ENCODE data around the gene MAP3K19.
"Not testable (repeated sequence)": the region's sequence is repeated elsewhere in the genome, so short reads cannot be mapped to it uniquely, and the experiment has no call there.

MAP3K19 gene

DNA sequence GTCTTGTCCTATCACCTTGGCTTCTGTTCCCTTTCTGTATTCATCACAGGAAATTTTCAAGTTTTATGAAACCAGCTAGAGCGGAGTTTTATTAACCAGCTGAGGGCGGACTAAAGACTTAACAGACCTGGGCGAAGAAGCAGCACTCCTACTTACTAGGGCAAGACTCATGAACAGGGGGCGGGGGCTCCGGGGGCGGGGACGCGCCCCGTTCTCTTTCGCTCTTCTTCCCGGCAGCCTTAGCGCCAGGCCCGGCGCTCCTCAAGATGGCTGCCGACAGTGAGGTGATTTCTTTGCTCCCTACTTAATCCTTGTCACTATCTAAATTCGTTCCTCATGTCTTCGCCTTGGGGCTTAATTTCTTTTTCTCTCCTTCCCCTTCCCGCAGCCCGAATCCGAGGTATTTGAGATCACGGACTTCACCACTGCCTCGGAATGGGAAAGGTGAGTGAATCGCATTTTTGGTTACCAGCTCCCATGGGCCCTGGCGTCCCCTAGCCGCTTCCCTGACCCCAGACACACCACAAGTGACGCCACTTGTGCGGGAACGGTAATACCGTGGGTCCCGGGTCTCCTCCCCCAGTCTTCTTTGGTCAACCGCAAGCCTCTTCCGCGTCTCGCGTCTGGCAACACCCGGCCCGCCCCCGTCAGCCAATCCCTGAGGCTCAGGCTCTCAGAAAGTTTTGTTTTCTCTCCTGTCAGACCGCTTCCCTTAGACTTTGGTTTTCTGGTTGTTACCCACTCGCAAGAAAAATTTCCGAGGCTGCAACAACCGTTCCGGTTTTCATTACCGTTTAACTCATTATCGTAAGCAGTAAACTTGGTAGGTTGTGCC lies 5.0 kb upstream of the MAP3K19 start, which contains the start of gene RAB3GAP1:
Gene RAB3GAP1, plus strand, starts transcription at position 251 of the 835 bp plus-strand sequence. Its CDS starts 16 bp downstream, at position 267.
- DNase-seq = peak; percentile 94

DNA sequence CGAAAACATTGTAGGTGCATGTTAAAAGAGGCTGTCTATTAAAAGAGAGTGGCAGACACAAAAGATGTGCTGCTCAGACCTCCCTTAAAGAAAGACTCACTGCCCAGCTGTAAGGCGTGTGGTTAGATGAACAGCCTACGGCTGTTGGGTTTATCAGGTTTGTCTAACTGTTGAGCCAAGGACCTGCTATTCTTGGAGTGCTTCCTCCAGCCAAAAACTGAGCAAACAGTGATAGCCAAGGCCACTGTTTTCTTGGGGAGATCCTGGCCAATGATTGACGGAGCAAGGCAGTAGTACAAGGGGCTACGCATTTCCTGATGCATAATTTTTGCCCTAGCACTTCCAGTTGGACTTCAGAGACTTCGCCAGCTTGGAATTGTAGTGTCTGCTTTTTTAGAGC lies 3.4 kb upstream of the MAP3K19 start:
- no peak for DNase-seq

DNA sequence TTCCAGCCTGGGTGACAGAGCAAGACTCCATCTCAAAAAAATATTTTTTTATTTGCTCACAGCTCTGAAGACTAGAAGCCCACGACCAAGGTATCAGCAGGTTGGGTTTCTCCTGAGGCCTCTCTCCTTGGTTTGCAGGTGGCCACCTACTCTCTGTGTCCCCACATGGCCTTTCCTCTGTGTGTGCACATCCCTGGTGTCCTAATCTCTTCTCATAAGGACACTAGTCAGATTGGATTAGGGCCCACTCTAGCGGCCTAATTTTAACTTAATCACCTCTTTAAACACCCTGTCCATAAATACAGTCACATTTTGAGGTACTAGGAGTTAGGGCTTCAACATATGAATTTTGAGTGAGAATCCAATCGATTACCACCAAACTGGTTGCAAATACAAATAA lies 2.9 kb upstream of the MAP3K19 start:
- no peak for DNase-seq

DNA sequence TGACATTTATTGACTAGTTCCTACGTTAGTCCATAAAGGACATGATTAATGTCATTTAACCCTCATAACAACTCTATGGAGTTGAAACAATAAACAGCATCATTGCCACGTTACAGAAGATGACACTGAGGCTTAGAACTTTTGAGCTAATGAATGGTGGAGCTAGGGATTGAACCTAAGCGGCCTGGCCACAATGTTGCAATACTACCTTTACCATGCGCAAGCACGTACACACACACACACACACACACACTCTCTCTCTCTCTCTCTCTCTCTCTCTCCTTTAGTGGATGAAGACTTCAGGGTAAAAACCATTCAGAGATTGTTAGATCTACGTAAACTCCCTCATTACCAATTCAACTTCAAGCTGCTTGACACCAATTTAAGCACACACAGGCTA lies 875 bp upstream of the MAP3K19 start:
- no peak for DNase-seq

DNA sequence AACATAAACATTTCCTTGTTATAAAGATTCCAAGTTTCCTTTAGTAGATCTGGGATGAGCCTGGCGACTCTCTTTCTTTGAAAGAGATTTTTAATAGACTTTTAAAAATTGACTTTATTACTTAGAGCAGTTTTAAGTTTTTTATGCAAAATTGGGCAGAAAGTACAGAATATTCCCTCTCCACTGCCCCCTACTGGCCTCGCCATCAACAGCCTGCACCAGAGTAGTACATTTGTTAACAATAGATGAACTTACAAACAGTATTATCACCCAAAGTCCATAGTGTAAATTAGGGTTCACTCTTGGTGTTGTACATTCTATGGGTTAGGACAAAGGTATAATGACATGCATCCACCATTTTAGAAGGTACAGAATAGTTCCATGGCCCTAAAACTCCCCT lies 3.9 kb downstream of the MAP3K19 start:
- peak; percentile 21 for DNase-seq

DNA sequence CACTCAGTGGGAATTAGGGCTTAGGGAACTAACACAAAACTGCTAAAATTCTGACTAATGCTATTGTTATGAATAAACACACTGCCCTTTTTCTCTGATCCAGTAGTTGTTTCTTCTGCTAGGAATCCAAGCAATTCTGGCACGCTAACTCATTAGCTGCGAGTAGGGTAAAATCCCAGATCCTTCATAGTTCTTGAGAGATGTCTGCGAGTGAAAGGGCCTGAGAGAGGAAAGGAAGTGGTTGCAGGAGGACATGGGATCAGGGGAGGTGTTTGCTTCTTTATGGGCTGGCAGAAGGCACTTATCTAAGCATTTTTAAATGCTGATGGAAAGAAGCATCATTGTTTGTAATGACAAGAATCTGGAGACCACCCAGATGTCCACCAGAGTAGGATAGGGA lies 9.4 kb downstream of the MAP3K19 start:
- no peak for DNase-seq

DNA sequence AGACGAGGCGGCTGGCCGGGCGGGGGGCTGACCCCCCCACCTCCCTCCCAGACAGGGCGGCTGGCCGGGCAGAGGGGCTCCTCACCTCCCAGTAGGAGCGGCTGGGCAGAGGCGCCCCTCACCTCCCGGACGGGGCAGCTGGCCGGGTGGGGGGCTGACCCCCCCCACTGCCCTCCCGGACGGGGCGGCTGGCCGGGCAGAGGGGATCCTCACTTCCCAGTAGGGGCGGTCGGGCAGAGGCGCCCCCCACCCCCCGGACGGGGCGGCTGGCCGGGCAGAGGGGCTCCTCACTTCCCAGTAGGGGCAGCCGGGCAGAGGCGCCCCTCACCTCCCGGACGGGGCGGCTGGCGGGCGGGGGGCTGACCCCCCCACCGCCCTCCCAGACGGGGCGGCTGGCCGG lies 14.0 kb downstream of the MAP3K19 start:
- not testable (repeated sequence) for DNase-seq

DNA sequence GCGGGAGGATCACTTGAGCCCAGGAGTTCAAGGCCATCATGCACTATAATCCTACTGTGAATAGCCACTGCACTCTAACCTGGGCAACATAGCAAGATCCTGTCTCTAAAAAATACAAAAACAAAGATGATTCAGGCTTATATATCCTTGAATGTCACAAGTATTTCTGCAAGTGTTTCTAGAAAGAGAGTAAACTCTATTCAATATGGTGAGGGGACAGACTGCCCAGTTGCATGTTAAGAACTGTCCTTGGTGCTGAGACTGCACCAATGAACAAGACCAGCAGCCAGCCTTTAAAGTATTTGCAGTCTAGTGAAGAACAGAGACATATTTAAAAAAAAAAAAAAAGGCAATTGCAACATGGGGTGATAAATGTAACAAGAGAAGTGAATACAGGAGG lies 16.4 kb downstream of the MAP3K19 start:
- DNase-seq = no peak

DNA sequence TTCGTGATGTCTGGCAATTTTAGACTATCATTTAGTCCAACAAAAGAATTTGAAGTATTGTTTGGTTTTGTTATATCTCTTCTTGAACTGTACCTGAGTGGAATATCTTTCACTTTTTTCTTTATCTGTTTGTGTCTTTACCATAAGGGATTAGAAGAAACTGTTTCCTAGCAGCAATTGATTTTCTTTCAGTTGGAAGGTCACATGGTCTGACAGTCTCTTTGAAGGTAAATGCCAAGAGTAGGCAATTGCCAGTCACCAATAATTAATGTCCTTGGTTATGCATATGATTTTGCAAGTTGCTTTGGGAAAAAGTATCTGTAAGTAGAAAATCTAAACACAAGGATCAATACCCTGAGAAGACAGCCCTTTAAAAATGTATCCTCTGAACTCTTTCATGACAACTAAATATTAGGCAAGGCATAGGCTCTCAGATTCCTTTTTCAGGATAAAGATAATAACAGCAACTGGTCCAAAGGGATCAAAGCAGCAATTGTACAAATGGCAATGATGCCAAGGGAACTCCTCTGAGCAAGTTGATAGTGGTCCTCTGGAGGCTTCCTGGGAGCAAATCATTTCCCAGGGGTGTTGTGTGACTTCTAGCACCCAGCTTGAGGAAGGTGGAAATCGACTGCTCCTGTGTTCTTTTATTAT lies 17.6 kb downstream of the MAP3K19 start:
- DNase-seq = no peak

DNA sequence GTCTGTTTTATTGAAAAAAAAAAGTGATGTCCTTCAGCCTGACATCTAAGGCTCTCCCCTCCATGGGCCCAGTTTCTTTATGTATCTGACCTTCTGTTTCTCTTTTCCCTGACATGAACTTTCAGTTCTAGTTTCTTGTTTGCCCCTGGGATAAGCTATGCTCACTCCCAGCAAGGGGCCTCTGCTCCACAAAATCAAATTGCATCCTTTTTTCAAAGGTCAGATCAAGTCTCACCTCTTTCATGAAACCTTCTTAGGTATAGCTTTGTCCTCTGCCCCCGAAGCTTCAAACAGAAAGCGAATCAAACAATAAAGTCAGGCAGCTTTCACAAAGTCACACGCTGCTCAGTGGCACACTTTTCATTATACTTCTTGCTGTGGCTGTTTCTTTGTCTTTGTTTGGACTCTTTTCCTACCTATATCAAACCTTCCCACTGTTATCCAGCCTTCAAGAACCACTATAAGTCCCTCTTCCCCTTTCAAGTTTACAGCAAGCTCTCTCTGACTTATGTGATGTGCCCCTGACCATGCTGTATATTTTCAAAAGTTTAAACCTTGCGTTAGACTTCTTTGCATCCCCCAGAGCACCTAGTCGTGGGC lies 23.3 kb downstream of the MAP3K19 start:
- DNase-seq = no peak

DNA sequence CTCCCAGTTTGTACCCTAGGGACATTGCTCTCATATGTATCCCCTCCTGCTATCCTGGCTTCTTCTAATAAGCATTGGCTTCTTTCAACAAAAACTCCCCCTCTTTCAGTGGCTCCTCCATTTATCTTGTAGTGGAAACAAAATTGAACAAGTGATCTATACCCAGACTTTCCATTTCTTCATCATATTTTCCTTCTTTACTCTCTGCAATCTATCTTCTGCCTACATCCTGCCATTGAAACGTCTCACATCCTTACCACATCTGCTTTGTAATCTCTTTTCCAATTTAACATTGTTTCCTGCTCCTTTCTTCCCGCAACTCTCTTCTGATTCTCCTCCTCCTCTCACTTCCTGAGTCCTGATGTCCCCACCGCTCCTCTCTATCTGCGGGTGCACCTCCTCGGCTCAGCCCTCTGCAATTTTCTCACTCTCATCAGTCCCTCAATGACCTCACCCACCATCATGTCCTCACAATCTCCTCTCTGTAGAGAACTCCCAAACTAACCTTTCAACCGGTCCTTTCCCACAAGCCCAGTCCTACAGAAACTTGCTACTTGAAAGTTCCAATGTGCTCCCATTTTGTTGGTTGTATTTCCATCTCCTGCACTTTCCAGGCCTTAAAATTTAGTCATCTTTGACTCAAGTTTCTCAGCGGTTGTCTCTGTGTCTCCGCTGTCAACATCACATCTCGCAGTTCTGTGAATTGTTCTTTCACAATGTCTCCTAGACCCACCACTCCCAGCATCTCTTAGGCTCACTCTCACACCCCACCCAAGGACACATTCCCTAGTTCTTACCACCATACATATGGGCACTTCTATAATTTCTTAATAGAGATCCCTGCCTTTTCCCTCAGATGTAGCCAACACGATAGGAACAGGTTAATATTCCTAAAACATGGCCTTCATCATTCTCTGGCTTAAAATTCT lies 24.0 kb downstream of the MAP3K19 start:
- no peak for DNase-seq

DNA sequence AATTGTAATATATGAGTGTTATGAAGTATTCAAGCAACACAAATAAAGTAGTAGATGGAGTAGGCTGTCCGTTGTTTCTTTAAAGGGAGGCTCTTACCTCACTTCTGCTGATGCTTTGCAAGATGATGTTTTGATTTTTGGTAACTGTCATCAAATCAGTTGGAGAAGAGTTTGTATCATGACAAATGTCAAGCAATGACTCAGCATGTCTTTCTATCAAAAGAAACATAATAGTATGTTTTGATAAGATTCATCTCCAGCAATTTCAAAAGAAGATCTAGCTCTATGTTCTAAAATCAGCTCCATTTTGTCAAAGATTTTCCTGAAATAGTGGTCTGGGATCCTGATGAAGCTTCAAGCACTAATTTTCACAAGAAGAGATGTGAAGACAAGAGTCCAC lies 25.6 kb downstream of the MAP3K19 start:
- DNase-seq = no peak

DNA sequence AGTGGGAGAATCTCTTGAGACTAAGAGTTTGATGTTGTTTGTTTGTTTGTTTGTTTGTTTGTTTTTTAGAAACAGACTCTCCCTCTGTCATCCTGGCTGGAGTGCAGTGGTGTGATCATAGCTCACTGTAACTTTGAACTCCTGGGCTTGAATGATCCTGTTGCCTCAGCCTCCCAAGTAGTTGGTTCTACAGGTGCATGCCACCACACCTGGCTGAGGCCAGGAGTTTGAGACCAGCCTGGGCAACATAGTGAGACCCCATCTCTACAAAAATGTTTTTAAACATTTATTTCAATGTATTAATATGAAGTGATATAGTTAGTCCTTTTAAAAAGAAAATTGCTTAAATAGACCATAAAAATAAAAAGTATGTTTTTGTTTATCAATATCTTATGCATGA lies 35.6 kb downstream of the MAP3K19 start:
- no peak for DNase-seq

DNA sequence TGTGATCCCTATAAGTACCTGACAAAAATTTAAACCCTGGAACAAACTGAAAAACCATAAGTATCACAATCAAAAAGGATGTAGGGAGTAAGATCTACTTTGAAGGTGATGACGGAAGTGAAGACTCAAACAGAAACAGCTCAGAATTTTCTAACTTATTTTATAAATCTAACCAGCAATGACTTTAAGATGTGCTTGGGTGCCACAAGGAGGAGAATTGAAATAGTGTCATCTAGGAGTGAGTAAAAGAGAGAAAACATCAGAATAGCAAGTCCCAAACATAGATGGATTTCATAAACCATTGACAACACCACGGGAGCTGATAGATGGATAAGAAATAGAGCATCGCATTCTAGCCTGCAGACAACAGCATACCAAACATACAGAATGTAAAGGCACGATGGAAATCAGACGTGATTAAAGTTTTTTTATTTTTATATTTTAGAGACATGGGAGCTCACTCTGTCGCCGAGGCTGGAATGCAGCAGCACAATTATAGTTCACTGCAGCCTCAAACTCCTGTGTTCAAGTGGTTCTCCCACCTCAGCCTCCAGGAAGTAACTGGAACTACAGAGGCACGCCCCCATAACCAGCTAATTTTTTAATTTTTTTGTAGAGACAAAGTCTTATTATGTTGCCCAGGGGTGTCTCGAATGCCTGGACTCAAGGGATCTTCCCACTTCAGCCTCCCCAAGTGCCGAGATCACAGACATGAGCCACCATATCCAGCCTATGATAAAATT lies 36.9 kb downstream of the MAP3K19 start:
- DNase-seq = no peak

DNA sequence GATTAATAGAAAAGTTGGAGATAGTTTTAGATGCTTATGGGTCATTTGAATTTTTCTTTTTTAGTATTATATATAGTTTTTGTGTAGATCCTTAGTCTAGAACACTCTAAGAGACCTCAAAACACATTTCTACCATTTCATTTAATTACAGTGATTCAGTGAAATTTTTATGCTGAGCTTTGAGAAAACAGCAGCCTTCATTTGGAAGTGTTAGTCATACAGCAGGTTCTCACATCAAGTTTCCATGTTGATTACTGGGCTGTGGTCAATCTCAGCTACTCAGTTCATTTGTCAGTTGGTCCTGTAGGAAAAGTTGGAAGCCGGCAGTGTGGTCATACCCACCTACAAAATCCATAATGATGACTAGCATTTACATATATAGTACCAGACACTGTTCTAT lies 37.9 kb downstream of the MAP3K19 start:
- DNase-seq = no peak

DNA sequence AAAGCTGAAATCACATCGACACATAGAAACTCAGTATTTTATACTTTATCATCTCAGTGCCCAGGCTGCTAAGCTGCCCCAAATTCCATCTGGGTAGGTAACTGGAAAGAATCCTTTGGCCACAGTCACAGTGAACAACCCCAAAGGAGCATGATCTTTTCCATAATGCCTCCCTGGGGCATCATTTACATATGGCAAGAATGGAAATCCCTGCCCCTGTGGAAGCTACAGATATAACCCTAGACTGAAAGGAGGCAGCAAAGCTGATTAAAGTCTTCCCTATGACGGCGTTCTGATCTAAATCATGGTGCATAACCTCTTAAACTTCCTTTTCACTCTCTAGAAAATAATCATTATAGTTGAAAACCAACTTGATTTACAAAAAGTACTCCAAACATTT lies 41.5 kb downstream of the MAP3K19 start:
- DNase-seq = no peak

DNA sequence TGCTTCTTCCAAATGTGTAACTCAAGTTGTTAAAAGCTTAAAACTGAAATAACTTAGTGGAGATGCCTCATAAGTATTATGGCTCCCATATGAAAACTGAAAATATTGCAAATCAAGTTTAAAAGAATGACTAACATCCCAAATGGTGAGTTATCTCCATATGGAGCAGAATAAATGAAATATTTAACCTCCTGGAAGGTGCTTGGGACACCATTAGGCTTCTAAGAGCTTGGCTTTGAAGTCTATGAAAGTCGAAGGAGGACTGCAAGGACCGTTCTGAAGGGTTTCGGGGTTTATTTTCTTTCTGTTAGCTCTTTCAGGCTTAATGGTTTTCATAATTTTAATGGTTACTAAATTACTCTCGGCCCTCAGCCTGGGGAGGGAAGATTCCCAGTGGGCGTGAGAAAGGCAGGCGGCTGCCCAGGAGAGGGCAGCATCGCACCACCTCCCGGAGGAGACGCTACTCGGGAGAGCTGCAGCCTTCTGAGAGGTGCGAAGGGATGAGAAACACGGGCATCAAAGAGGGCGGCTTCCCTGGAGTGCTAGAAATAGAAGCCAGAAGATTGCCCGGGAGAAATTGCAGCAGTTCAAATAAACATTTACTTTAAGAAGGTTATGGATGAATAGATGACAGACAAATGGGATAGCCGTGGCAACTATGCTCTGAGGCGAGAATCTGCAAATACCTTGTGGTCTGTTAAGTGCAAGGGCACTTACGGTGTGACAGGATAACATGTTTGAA lies 43.1 kb downstream of the MAP3K19 start:
- peak; percentile 67 for DNase-seq

DNA sequence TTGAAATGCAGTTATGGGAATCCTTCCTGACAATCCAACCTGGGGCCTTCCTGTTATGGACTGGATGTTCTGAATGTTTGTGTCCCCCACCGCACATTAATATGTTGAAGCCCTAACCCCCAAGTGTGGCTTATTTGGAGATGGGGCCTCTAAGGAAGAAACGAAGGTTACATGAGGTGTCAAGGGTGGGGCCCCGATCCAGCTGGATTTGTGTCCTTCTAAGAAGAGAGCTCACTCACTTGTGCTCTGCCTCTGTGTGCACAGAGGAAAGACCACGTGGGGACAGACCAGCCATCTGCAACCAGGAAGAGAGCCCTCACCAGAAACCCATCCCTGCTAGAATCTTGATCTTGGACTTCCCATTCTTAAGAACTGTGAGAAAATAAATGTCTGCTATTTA lies 44.4 kb downstream of the MAP3K19 start:
- DNase-seq = no peak

DNA sequence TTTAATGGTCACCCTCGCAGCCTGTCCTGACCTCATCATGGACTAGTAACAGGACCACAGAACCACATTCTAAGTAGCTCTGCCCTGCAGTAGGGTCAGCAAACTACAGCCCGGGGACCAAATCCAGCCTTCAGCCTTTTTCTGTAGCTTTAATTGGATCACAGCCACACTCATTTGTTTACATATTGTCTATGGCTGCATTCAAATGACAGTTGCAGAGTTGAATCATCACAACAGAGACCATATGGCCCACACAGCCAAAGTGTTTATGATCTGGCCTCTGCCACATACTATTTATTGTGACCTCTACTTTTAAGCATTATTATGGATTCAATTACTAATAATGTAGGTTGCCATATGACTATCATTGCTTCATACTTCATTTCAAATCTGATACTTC lies 47.7 kb downstream of the MAP3K19 start:
- DNase-seq = no peak

DNA sequence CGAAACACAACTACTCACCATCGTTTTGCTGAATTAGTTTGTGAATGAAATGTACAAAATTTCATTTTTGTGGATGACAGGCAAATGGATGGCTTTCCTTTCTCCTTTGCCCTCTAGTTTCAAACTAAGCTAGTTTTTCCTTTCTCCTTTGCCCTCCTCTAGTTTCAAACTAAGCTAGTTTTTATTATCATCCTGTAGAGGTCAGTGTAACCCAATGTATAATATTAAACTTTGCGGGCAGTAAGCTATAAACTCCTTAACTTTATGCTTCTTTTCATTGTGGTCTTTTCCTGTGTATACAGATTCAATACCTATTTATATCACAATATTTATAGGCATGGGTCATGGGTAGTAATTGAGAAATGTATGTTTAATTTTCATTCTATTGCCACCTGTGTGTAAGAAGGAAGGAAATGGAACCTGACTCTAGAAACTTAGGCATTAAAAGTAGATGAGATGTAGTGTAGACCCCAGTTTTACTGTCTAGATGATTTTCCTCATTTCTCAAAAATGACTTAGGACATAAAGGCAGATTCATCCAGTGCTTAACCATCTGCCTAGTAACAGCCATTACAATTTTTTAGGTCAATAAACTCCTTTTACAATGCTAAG lies 58.1 kb downstream of the MAP3K19 start:
- peak; percentile 35 for DNase-seq

DNA sequence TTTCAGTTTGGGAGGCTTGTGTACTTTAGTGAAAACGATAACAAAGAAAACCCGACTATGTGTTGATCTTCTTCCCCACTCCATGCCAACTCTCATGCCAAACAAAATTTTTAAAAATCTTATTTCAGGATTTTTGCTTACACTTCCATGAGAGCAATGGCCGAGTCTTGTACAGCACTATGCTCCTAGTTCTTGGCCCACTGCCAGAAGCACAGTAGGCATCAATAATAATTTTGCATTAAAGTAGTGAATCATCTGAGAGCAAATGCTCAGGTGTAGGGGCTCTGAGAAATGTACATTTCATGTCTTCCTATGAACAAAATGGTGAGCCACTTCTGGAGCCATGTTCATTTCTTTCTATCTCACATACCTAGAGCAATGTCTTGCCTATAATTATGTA lies 62.2 kb downstream of the MAP3K19 start:
- no peak for DNase-seq
